Islet of Langerhans (tissue), 1 donor: ENCODE measurements around the gene PGAM2.

Source experiments
- FAIRE-seq: peaks from one replicate; lab custom pipeline; 2011; peaks lifted over from hg19 to GRCh38; lab: Jason Lieb, UNC

PGAM2 gene

GRCh38 chr7:44064791-44065430, 456 bp downstream of the PGAM2 start:
- no peak for FAIRE-seq

GRCh38 chr7:44063894-44064651, 1.3 kb downstream of the PGAM2 start:
- no peak for FAIRE-seq

GRCh38 chr7:44063547-44063893, 1.8 kb downstream of the PGAM2 start:
- FAIRE-seq, result no peak

GRCh38 chr7:44062903-44063295, 2.5 kb downstream of the PGAM2 start:
- FAIRE-seq, result no peak

GRCh38 chr7:44062180-44062902, 3.0 kb downstream of the PGAM2 start:
- FAIRE-seq, result no peak

GRCh38 chr7:44061645-44062179, 3.7 kb downstream of the PGAM2 start:
- FAIRE-seq, result no peak

GRCh38 chr7:44060948-44061644, 4.3 kb downstream of the PGAM2 start:
- FAIRE-seq, result no peak

GRCh38 chr7:44060091-44060947, 5.0 kb downstream of the PGAM2 start:
- FAIRE-seq, result no peak

- FAIRE-seq, result no peak
Observed at GRCh38 chr7:44059219-44060090, 5.9 kb downstream of the PGAM2 start.

- FAIRE-seq, result no peak
Observed at GRCh38 chr7:44058759-44059218, 6.6 kb downstream of the PGAM2 start.

- no peak for FAIRE-seq
Observed at GRCh38 chr7:44057849-44058758, 7.3 kb downstream of the PGAM2 start.

- FAIRE-seq, result no peak
Observed at GRCh38 chr7:44057181-44057848, 8.1 kb downstream of the PGAM2 start.

- no peak for FAIRE-seq
Observed at GRCh38 chr7:44056681-44057080, 8.7 kb downstream of the PGAM2 start.

GRCh38 chr7:44052771-44053365, 12.5 kb downstream of the PGAM2 start:
- FAIRE-seq, result no peak

- no peak for FAIRE-seq
Observed at GRCh38 chr7:44051611-44052220, 13.7 kb downstream of the PGAM2 start.

GRCh38 chr7:44050915-44051560, 14.3 kb downstream of the PGAM2 start:
- no peak for FAIRE-seq
